ENCODE data around the gene TAGLN2.

TAGLN2 gene

GRCh38 chr1:159934136-159935039 lies 9.1 kb upstream of the TAGLN2 start:
- DNase-seq, result no peak

GRCh38 chr1:159933347-159933746 lies 8.0 kb upstream of the TAGLN2 start:
- DNase-seq, result no peak

- no peak for DNase-seq
These were observed 7.3 kb upstream of the TAGLN2 start for GRCh38 chr1:159932296-159933285.

- DNase-seq, result no peak
These were observed 6.5 kb upstream of the TAGLN2 start for GRCh38 chr1:159931795-159932173.

- DNase-seq, result no peak
These were observed 5.9 kb upstream of the TAGLN2 start for GRCh38 chr1:159931101-159931794.

- DNase-seq, result no peak
These were observed 5.3 kb upstream of the TAGLN2 start for GRCh38 chr1:159930634-159931033.

GRCh38 chr1:159930216-159930615 lies 4.9 kb upstream of the TAGLN2 start:
- DNase-seq, result no peak

- no peak for DNase-seq
These were observed 4.1 kb upstream of the TAGLN2 start for GRCh38 chr1:159929155-159930051.

- DNase-seq, result no peak
These were observed 3.3 kb upstream of the TAGLN2 start for GRCh38 chr1:159928491-159929050.

GRCh38 chr1:159927849-159928431 lies 2.6 kb upstream of the TAGLN2 start:
- no peak for DNase-seq

- DNase-seq, result no peak
These were observed 2.0 kb upstream of the TAGLN2 start for GRCh38 chr1:159927211-159927848.

- no peak for DNase-seq
These were observed 392 bp upstream of the TAGLN2 start for GRCh38 chr1:159925719-159926078.

GRCh38 chr1:159924025-159924790 lies 1.1 kb downstream of the TAGLN2 start:
- DNase-seq, result peak; percentile 85

GRCh38 chr1:159923203-159924024 lies 1.9 kb downstream of the TAGLN2 start:
- peak; percentile 96 for DNase-seq

- no peak for DNase-seq
These were observed 2.6 kb downstream of the TAGLN2 start for GRCh38 chr1:159922511-159923202.

- peak; percentile 77 for DNase-seq
These were observed 3.4 kb downstream of the TAGLN2 start for GRCh38 chr1:159921700-159922504.

- peak; percentile 40 for DNase-seq
These were observed 4.1 kb downstream of the TAGLN2 start for GRCh38 chr1:159921251-159921650.

All from CD4-positive, alpha-beta T cell treated with Interleukin-10 for 1 hour (primary cell).